HG03442 (cell line): ENCODE measurements around the gene FAM240A.

Experiments used
- ATAC-seq: cut with Tn5 transposase; IDR thresholded peaks from one replicate; pipeline ENCODE4 v1.9.1; 2021; ENCODE audit warnings: mild to moderate bottlenecking, moderate library complexity; ENCODE audit not compliant: unreplicated experiment

FAM240A gene

GRCh38 chr3:46661776-46662766, 49.7 kb downstream of the FAM240A start:
- no peak for ATAC-seq

- ATAC-seq, result no peak
Observed at GRCh38 chr3:46662771-46663551, 50.6 kb downstream of the FAM240A start.

- ATAC-seq, result no peak
Observed at GRCh38 chr3:46663591-46664135, 51.3 kb downstream of the FAM240A start.

- ATAC-seq, result no peak
Observed at GRCh38 chr3:46664188-46664970, 52.1 kb downstream of the FAM240A start.

GRCh38 chr3:46664971-46665762, 52.8 kb downstream of the FAM240A start:
- ATAC-seq, result no peak

DNA sequence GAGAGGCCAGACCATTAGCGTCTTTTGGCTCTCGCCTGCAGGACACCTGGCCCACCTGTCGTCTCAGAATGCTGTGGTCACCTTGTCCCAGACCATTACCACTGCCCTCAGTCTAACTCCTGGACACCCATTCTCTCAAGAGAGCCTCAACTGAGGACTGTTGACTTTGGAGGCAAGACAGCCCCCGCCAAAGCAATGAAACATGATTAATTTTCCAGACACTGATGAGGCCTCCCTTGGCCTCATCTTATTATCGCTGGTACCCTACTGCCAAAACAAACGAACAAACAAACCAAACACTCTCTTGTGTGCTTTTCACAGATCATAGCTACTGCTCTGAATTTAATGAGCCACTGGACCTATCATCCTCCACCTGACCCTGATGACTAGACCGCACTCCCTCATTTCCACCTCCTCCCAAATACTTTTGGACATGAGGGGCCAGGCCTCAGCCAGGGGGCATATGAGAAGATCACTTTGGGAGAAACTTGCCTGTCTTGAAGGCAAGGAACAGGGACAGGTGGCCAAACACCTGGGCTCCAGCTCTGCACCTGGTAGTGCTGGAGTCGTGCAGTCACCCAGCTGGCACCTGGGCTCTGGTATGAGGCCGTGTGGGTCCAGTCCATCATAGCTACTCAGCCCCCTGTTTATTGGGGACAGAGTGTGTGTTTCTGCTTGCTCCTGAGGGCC, 53.6 kb downstream of the FAM240A start:
- ATAC-seq, result no peak

DNA sequence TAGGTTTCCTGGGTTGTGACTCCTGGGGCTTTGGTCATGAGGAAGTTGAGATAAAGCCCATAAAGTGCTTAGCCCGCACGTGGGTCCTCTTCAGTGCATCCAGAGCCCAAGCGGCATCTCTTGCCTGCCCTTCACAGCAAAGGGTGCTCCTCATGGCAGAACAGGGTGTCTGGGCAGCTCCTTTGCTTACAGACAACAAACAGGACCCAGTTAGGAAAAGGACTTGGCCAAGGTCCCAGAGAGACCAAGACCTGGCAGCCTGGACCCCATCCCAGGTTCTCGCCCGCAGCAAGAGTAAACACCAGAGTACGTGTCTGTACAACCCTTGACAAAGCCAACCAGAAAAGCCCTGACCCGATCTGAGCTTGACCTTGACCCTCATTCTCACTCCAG, 54.1 kb downstream of the FAM240A start:
- ATAC-seq, result no peak

GRCh38 chr3:46667061-46667621, 54.8 kb downstream of the FAM240A start:
- ATAC-seq, result no peak

DNA sequence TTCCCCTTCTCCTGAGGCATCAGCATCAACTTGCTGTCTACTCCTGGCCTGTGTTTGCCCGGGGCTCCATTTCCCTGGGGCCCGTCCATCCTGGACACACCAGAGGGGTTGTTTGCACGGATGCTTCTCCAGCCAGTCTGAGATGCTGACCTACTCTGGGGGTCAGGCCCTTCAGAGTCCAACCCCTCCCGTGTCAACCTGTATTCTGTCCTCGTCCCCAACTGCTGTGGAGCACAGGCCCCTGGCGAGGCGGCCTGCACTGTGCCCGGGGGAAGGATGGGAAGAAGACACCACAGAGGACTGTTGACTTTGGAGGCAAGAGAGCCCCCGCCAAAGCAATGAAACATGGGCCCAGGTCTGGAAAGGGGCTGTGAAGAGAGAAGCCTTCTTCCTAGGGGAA, 55.3 kb downstream of the FAM240A start:
- ATAC-seq, result no peak

DNA sequence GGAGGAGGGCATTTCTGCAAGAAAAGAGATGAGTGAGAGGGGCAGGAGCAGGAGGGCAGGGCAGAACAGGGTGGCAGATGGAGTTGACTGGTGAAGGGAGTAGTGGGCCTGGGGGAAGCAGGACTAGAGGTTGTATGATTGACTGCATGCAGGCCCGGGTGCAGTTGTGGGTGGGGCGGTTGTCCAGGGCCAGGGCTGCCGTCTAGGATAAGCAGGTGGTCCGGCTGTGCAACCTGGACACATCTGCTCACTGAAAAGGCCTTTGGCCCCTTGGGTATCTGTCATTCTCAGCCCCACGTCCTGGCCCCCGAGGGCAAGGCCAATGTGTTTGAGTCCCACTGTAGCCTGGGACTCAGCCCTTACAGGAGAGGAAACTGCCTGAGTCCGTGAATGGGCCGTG, 55.8 kb downstream of the FAM240A start:
- no peak for ATAC-seq

GRCh38 chr3:46668591-46668990, 56.3 kb downstream of the FAM240A start:
- no peak for ATAC-seq

- ATAC-seq, result no peak
Observed at GRCh38 chr3:46669191-46669999, 57.1 kb downstream of the FAM240A start.

DNA sequence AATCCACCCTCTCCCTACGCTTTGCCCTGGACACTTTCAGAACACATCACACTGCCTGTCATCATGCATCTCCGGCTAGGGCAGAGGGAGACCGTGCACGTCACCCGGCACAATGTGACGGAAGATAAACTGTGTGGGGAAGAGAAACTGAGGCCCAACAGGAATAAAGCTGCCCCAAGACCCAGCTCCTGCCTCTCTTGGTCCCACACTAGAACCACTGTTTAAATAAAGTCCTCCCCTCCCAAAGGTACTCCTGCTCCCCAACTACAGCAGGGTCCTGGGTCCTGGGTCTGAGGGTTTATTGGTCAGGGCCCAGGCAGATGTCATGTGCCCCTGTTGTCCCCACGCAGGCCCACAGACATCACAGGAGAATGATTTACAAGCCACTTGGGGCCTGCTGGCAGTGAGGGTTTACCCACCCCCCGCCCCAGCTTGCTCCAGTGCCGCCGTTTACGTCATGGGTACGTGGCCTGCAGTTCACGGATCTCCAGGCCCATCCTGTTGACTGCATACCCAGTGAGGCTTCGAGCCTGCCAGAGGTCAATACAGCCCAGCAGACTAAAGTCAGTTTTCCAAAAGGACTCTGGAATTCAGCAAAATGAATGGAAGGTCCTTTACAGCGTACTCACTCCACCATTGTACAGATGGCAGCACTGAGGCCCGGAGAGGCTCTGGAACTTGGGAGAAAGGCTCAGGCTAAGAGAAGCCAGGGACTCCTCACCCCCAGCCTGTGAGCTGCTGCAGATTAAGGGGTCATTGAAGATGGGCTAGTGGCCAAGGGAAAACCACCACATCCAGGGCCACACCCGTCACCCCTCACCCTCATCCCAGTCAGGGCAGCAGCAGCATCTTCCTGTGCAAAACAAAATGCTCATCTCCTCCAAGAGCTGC, 57.9 kb downstream of the FAM240A start:
- no peak for ATAC-seq

- no peak for ATAC-seq
Observed at GRCh38 chr3:46670891-46671427, 58.6 kb downstream of the FAM240A start.

DNA sequence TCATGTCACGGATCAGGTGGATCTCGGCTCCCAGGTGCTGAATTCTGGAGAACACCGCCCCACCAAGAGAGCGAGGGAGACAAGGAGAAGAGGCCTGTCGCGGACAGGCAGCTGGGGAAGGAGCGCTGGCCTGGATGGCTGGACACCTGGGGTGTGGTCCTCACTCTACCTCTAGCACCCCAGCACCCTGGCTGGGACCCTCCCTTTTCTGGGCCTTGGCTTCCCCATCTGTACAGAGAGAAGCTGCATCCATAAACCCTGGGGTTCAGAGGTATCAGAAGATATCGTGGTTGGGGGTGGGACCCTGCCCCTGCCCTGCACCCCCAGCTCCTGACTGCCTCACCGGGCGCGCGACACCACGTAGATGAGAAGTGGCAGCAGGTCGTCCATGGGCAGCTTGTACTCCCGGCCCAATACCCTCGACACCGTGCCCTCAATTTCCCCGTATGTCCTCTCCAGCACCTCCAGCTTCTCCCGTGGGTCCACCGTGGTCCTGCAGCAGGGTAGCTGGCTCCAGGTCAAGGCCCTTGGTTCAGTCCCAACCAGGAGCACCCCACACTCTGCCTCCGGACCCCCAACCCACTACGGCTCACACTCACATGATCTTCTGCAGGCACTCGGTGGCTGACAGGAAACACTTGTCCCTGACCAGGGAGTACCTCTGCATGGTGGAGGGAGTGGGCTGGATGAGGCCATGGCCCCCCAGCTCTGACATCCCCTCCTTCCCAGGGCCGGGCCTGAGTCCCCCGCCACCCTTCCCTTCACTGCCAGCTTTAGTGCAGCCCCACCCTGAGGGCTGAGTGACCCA, 59.4 kb downstream of the FAM240A start:
- ATAC-seq, result no peak

- ATAC-seq, result no peak
Observed at GRCh38 chr3:46672349-46672695, 60.0 kb downstream of the FAM240A start.
